ENCODE measurements around the gene TBX18.

Gene TBX18
- total RNA-seq, result 0 reads per million in 3 experiments

GRCh38 chr6:84764332-84765049 is at the start of gene TBX18:
Gene TBX18, minus strand, starts transcription at chr6:84764598. Its CDS starts 417 bp downstream, at chr6:84764181.
- DNase-seq, result no peak

- DNase-seq, result no peak
Measured at GRCh38 chr6:84811351-84811750, 47.0 kb upstream of the TBX18 start.

- DNase-seq, result no peak
Measured at GRCh38 chr6:84809455-84809854, 45.1 kb upstream of the TBX18 start.

GRCh38 chr6:84808491-84809061 is 44.2 kb upstream of the TBX18 start:
- no peak for DNase-seq

- no peak for DNase-seq
Measured at GRCh38 chr6:84805145-84805544, 40.7 kb upstream of the TBX18 start.

- no peak for DNase-seq
Measured at GRCh38 chr6:84804720-84805119, 40.3 kb upstream of the TBX18 start.

- DNase-seq, result no peak
Measured at GRCh38 chr6:84801250-84801649, 36.9 kb upstream of the TBX18 start.

- no peak for DNase-seq
Measured at GRCh38 chr6:84798257-84798656, 33.9 kb upstream of the TBX18 start.

GRCh38 chr6:84796343-84796742 is 31.9 kb upstream of the TBX18 start:
- DNase-seq, result no peak

GRCh38 chr6:84791927-84792326 is 27.5 kb upstream of the TBX18 start:
- DNase-seq, result no peak

GRCh38 chr6:84791233-84791632 is 26.8 kb upstream of the TBX18 start:
- no peak for DNase-seq

- DNase-seq, result no peak
Measured at GRCh38 chr6:84789170-84789569, 24.8 kb upstream of the TBX18 start.

- no peak for DNase-seq
Measured at GRCh38 chr6:84788689-84789088, 24.3 kb upstream of the TBX18 start.

- no peak for DNase-seq
Measured at GRCh38 chr6:84785671-84786070, 21.3 kb upstream of the TBX18 start.

- no peak for DNase-seq
Measured at GRCh38 chr6:84779917-84780316, 15.5 kb upstream of the TBX18 start.

- DNase-seq, result no peak
Measured at GRCh38 chr6:84779380-84779779, 15.0 kb upstream of the TBX18 start.

GRCh38 chr6:84777888-84778287 is 13.5 kb upstream of the TBX18 start:
- no peak for DNase-seq

GRCh38 chr6:84776392-84776791 is 12.0 kb upstream of the TBX18 start:
- no peak for DNase-seq

- no peak for DNase-seq
Measured at GRCh38 chr6:84775751-84776150, 11.4 kb upstream of the TBX18 start.

- no peak for DNase-seq
Measured at GRCh38 chr6:84774985-84775284, 10.5 kb upstream of the TBX18 start.

- DNase-seq, result no peak
Measured at GRCh38 chr6:84774157-84774984, 10.0 kb upstream of the TBX18 start.

GRCh38 chr6:84773431-84774156 is 9.2 kb upstream of the TBX18 start:
- DNase-seq, result no peak

GRCh38 chr6:84773133-84773430 is 8.7 kb upstream of the TBX18 start:
- DNase-seq, result no peak
